PFSK-1 (cell line): Measurements from ENCODE around the gene HS6ST3.

Experiments
- FOXP2 ChIP-seq: optimal IDR thresholded peaks from 2 replicates; pipeline ENCODE3; 2011; ENCODE audit warnings: borderline replicate concordance, control low read depth, inconsistent platforms; ENCODE audit not compliant: insufficient read depth; ENCODE audit errors: extremely low read length, extremely low read depth
- POLR2AphosphoS5 ChIP-seq: IDR thresholded peaks from 2 replicates; pipeline ENCODE4 v1.6.1; 2012; ENCODE audit warnings: low read depth, mild to moderate bottlenecking, control low read depth, low read length, moderate library complexity
- REST ChIP-seq, 2 experiments: IDR thresholded peaks; 2 replicates each; pipeline versions ENCODE4 v1.6.1 to v1.8.0; 2011 to 2012; ENCODE audit warnings: low read depth in 2 of 2, low read length in 2 of 2, control low read depth in 1 of 2, inconsistent platforms in 1 of 2, mild to moderate bottlenecking in 1 of 2, moderate library complexity in 1 of 2; ENCODE audit not compliant: insufficient read depth in 1 of 2
- SIN3A ChIP-seq: IDR thresholded peaks from 2 replicates; pipeline ENCODE4 v1.6.1; 2012; ENCODE audit warnings: mild to moderate bottlenecking, low read length, moderate library complexity, borderline replicate concordance; ENCODE audit not compliant: insufficient read depth
- TAF1 ChIP-seq: IDR thresholded peaks from 2 replicates; pipeline ENCODE4 v1.6.1; 2012; ENCODE audit warnings: low read length, control low read depth, borderline replicate concordance; ENCODE audit not compliant: insufficient read depth

Gene HS6ST3

GRCh38 chr13:96388598-96388997 is 298.7 kb downstream of the HS6ST3 start:
- TF ChIP-seq SIN3A, result no peak
- TF ChIP-seq FOXP2, result no peak
- no peak for TF ChIP-seq REST (IDR thresholded peaks at IDR 0.05; ENCODE audit: insufficient read depth in 1 of 2, low read depth in 2 of 2, low read length in 2 of 2)

DNA sequence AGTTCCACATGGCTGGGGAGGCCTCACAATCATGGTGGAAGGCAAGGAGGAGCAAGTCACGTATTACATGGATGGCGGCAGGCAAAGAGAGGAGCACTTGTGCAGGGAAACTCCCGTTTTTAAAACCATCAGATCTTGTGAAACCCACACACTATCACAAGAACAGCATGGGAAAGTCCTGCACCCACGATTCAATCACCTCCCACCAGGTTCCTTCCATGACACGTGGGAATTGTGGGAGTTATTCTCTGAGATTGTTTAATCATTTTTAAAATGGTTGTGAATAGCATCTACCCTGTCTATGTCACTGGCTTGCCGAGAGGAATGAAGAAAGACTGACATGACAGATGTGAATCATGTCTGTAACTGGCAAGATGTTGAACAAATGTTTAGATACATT is 301.7 kb downstream of the HS6ST3 start:
- TF ChIP-seq POLR2AphosphoS5, result no peak
- no peak for TF ChIP-seq REST (IDR thresholded peaks at IDR 0.05; ENCODE audit: insufficient read depth in 1 of 2, low read depth in 2 of 2, low read length in 2 of 2)
- TF ChIP-seq SIN3A, result no peak
- TF ChIP-seq TAF1, result no peak
- no peak for TF ChIP-seq FOXP2

GRCh38 chr13:96397807-96398206 is 307.9 kb downstream of the HS6ST3 start:
- TF ChIP-seq SIN3A (no peak), FOXP2 (no peak), REST (IDR thresholded peaks at IDR 0.05; ENCODE audit: insufficient read depth in 1 of 2, low read depth in 2 of 2, low read length in 2 of 2) (no peak), TAF1 (no peak), POLR2AphosphoS5 (no peak)

DNA sequence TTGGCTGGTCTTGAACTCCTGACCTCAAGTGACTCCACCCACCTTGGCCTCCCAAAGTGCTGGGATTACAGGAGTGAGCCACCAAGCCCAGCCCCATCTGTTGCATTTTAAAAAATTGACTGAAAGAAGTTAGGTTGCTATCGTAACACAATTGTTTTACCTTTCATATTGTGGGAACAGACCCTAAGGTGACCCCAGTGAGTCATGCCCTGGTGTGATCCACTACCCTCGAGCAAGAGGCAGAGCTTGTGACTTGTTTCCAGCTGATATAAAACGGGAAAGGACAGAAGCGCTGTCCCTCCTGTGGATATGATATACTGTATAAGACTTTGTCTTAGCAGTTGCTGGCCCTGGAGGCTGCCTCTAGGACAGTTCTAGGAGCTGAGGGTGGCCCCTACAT is 308.6 kb downstream of the HS6ST3 start:
- no peak for TF ChIP-seq REST (IDR thresholded peaks at IDR 0.05; ENCODE audit: insufficient read depth in 1 of 2, low read depth in 2 of 2, low read length in 2 of 2)

GRCh38 chr13:96403241-96403640 is 313.3 kb downstream of the HS6ST3 start:
- no peak for TF ChIP-seq FOXP2
- no peak for TF ChIP-seq TAF1
- TF ChIP-seq SIN3A, result no peak

DNA sequence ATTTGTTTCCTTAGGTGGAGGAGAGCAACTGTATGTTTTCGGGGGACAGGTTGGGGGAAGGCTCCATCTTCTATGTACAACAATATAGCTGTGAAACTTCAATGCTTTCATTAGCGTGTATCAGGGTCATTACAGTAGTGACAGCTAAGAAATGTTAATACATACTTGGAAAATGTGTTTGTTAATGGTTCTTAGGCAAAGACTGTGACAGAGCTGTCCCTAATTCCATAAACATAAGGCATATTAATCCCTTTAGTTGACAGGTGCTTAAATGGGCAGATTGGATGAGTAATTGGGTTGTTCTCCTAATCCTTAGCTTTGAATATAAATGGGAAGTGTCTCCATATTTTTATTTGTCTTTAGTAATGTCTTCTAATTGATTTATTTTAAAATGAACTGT is 313.7 kb downstream of the HS6ST3 start:
- TF ChIP-seq TAF1 (no peak), POLR2AphosphoS5 (no peak), SIN3A (no peak), FOXP2 (no peak), REST (IDR thresholded peaks at IDR 0.05; ENCODE audit: insufficient read depth in 1 of 2, low read depth in 2 of 2, low read length in 2 of 2) (no peak)
